ENCODE results near the gene CIAO2B.

GRCh38 chr16:66890799-66891198 lies 43.4 kb downstream of the CIAO2B start:
- TF ChIP-seq CTCF (IDR thresholded peaks at IDR 0.05; ENCODE audit: insufficient read depth, low read length) = no peak
- no peak for TF ChIP-seq POLR2AphosphoS5 (IDR thresholded peaks at IDR 0.05; ENCODE audit: low read depth)
- no peak for TF ChIP-seq REST (IDR thresholded peaks at IDR 0.05; ENCODE audit: insufficient replicate concordance, low read depth)
